OCI-LY1 (cell line): ENCODE measurements around the gene RFX5.

Experiments
- H2AFZ ChIP-seq: fragments of 200-600 bp; sonication (generic), shearing (Covaris generic); 2 replicates; pipeline ENCODE4 v1.6.0; 2014; ENCODE audit warnings: antibody characterized with exemption, mild to moderate bottlenecking, low read length
- H3F3A ChIP-seq: fragments of 200-600 bp; sonication (generic), shearing (Covaris generic); 2 replicates; pipeline ENCODE4 v1.6.0; 2014; ENCODE audit warnings: mild to moderate bottlenecking, antibody characterized with exemption, low read length, moderate library complexity; ENCODE audit not compliant: insufficient read depth
- H3K27ac ChIP-seq: fragments of 200-600 bp; sonication (generic); 2 replicates; pipeline ENCODE4 v1.5.1; 2014; ENCODE audit warnings: low read length, mixed run types, mild to moderate bottlenecking, low read depth; ENCODE audit not compliant: poor library complexity, severe bottlenecking
- H3K27me3 ChIP-seq: fragments of 200-600 bp; sonication (generic); 2 replicates; pipeline ENCODE4 v1.6.0; 2014; ENCODE audit warnings: antibody characterized with exemption, mild to moderate bottlenecking, low read length, moderate library complexity; ENCODE audit not compliant: insufficient read depth
- H3K36me3 ChIP-seq: fragments of 200-600 bp; sonication (generic); 2 replicates; pipeline ENCODE4 v1.6.1; 2014; ENCODE audit warnings: mild to moderate bottlenecking, antibody characterized with exemption, low read length, moderate library complexity, mixed read lengths; ENCODE audit not compliant: insufficient read depth
- H3K4me1 ChIP-seq: fragments of 200-600 bp; sonication (generic); 2 replicates; pipeline ENCODE4 v1.5.1; 2014; ENCODE audit warnings: mild to moderate bottlenecking, low read length, moderate library complexity; ENCODE audit not compliant: insufficient read depth, severe bottlenecking
- H3K4me2 ChIP-seq: fragments of 200-600 bp; sonication (generic), shearing (Covaris generic); 2 replicates; pipeline ENCODE4 v1.6.1; 2014; ENCODE audit warnings: low read length
- H3K4me3 ChIP-seq: fragments of 200-600 bp; sonication (generic); 2 replicates; pipeline ENCODE4 v1.5.1; 2014; ENCODE audit warnings: low read length, low read depth, mild to moderate bottlenecking, mixed read lengths; ENCODE audit not compliant: poor library complexity, severe bottlenecking
- H3K79me2 ChIP-seq: fragments of 200-600 bp; shearing (Covaris generic); 2 replicates; pipeline ENCODE4 v1.6.1; 2016; ENCODE audit warnings: mixed run types, low read length, mixed read lengths; ENCODE audit not compliant: insufficient read depth
- H3K9ac ChIP-seq: fragments of 200-600 bp; sonication (generic), shearing (Covaris generic); 2 replicates; pipeline ENCODE4 v1.6.1; 2014; ENCODE audit warnings: mild to moderate bottlenecking, low read length, mixed read lengths
- H3K9me2 ChIP-seq: fragments of 200-600 bp; sonication (generic), shearing (Covaris generic); 2 replicates; pipeline ENCODE4 v1.6.1; 2014; ENCODE audit warnings: low read depth, mild to moderate bottlenecking, low read length, mixed read lengths
- H3K9me3 ChIP-seq: fragments of 200-600 bp; shearing (Covaris generic); 2 replicates; pipeline ENCODE4 v1.6.1; 2014; ENCODE audit warnings: low read length, mixed read lengths
- H4K20me1 ChIP-seq: fragments of 200-600 bp; sonication (generic), shearing (Covaris generic); 2 replicates; pipeline ENCODE4 v1.6.0; 2016; ENCODE audit warnings: mild to moderate bottlenecking, low read length; ENCODE audit not compliant: insufficient read depth
- EZH2 ChIP-seq: fragments of 200-600 bp; sonication (generic), shearing (Covaris generic); IDR thresholded peaks from 2 replicates; pipeline ENCODE4 v1.8.0; 2017; ENCODE audit warnings: borderline replicate concordance, mixed run types, mild to moderate bottlenecking, antibody characterized with exemption, low read length, moderate library complexity, mixed read lengths
- TF ChIP-seq, protein P1 (sequence below): fragments of 200-600 bp; sonication (generic), shearing (Covaris generic); IDR thresholded peaks from 2 replicates; pipeline ENCODE4 v1.5.1; 2017; ENCODE audit warnings: mild to moderate bottlenecking, antibody characterized with exemption, low read length, moderate library complexity, mixed read lengths

RFX5 gene

DNA sequence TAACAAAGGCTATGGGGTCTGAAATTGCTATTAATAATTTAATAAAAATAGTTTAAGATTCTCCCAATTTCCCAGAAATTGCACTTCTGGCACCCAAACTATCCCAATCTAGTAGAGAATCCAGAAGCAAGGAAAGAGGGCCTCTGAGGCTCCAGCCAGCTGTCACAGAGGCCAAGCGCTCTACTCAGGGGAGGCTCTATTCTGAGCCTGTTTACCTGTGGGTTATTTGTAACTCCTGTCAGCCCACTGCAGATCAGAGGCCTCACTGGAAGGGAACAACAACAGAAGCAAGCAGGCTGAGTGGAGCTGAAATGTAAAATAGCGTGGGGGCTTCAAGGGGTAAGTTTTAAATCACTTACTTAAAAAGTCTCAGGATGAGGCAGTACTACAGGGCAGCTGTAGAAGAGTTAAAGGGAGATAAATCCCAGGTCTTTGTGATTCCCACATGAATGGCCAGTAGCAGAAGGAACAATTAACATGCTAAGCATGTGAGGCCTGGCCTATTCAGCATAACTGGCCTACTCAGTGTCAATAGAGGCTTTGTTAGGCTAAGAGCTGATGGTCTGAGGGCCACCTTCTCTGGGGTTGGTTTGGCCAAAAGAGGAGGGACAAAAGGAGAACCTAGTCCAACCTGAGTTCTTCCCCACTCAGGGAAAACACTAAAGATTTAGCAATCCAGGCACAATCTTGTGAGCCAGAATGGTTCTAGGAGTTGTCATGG, 52.1 kb downstream of the RFX5 start:
- H3K27me3 ChIP-seq: no peaks in the 10 kb centered on the region
- H3F3A ChIP-seq: no peaks in the 10 kb centered on the region; the same call in 1 of the 2 replicates
- no peak overlapping the region for H3K27ac ChIP-seq
- no peaks in the 10 kb centered on the region for H3K9me3 ChIP-seq
- H3K36me3 ChIP-seq: peaks cover 86% of the 10 kb centered on the region
- TF ChIP-seq EZH2: no peak
- TF ChIP-seq, protein P1, sequence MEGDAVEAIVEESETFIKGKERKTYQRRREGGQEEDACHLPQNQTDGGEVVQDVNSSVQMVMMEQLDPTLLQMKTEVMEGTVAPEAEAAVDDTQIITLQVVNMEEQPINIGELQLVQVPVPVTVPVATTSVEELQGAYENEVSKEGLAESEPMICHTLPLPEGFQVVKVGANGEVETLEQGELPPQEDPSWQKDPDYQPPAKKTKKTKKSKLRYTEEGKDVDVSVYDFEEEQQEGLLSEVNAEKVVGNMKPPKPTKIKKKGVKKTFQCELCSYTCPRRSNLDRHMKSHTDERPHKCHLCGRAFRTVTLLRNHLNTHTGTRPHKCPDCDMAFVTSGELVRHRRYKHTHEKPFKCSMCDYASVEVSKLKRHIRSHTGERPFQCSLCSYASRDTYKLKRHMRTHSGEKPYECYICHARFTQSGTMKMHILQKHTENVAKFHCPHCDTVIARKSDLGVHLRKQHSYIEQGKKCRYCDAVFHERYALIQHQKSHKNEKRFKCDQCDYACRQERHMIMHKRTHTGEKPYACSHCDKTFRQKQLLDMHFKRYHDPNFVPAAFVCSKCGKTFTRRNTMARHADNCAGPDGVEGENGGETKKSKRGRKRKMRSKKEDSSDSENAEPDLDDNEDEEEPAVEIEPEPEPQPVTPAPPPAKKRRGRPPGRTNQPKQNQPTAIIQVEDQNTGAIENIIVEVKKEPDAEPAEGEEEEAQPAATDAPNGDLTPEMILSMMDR: no peak
- H3K9ac ChIP-seq: no peak overlapping the region
- H3K9me2 ChIP-seq: no peaks in the 10 kb centered on the region
- H3K4me3 ChIP-seq: no peak overlapping the region
- no peaks in the 10 kb centered on the region for H3K4me1 ChIP-seq
- H2AFZ ChIP-seq: no peak overlapping the region
- H3K4me2 ChIP-seq: no peak overlapping the region
- no peaks in the 10 kb centered on the region for H4K20me1 ChIP-seq
- no peaks in the 10 kb centered on the region for H3K79me2 ChIP-seq

DNA sequence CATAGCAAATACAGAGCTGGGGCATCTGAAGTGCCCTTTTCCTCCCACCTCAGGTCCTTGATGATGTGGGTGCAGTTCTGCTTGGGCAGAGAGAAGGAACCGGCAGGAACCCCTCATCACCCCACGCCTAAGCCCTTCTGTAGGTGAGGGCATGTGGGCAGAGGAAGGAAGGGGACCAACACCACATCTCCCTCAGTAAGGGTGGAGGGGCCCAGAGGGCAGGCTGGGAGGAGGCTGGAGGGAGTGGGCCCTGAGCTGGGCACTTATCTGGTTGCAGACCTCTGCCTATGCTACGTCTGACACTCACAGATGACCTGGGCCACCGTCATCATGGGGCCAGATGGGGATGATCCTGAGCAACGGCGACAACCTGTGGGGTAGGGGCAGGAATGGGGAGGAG, 54.0 kb downstream of the RFX5 start:
- Histone ChIP-seq H3K9me2 (no peaks in the 10 kb centered on the region), H3K36me3 (peaks cover 87% of the 10 kb centered on the region), H3K9ac (no peak overlapping the region), H3K4me2 (no peak overlapping the region), H3K4me1 (no peaks in the 10 kb centered on the region), H3K27ac (no peak overlapping the region), H3K9me3 (no peaks in the 10 kb centered on the region), H3K27me3 (no peaks in the 10 kb centered on the region), H3K4me3 (no peak overlapping the region), H4K20me1 (no peaks in the 10 kb centered on the region), H3K79me2 (no peaks in the 10 kb centered on the region), H3F3A (no peaks in the 10 kb centered on the region; the same call in 1 of the 2 replicates), H2AFZ (no peak overlapping the region)
- TF ChIP-seq EZH2: no peak
- TF ChIP-seq, protein P1: no peak

DNA sequence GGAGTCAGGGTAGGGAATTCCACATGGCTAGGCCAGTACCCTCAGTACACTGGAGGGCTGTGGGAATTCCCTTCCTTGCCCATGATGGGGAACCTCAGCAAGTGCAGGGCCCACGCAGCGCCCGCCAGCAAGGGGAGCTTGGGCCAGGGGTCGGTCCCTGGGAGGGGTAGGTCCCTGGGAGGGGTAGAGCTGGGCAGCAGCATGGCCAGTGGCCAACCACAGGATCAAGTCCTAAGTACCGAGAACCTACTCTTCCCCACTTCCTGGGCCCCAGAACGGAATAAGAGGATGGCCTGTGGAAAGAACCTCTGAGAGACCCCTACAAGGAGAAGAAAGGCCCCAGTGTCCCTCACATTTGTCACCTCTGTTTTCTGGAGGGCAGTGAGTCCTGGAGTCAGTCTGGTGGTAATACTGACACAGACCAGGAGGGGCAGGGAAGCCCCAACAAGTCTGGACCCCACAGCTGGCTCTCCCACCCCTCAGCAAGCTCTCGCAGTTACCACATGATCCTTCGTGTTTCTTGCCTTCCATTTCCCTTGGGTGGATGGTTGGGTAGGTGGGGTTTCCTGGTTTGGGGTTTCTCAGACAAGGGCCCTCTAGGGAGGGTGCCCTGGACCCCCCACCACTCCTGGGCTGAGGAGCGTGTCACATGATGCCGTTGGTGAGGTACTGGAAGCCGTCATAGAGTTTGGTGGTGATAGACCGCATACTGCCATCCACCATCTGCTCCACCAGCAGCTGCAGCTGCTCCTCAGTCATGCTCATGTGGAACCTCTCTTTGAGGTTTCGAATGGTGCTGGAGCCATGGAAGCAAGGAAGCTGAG, 54.6 kb downstream of the RFX5 start:
- Histone ChIP-seq H4K20me1 (no peaks in the 10 kb centered on the region), H3K4me2 (no peak overlapping the region), H3K79me2 (no peaks in the 10 kb centered on the region)

More for the DNA sequence above, 54.6 kb downstream of the RFX5 start:
- TF ChIP-seq, protein P1: no peak
- no peak for TF ChIP-seq EZH2
- no peak overlapping the region for H3K4me3 ChIP-seq
- peaks cover 87% of the 10 kb centered on the region for H3K36me3 ChIP-seq
- no peaks in the 10 kb centered on the region for H3K9me3 ChIP-seq
- no peaks in the 10 kb centered on the region for H3K9me2 ChIP-seq
- no peaks in the 10 kb centered on the region for H3K4me1 ChIP-seq
- no peaks in the 10 kb centered on the region for H3K27me3 ChIP-seq
- no peak overlapping the region for H3K9ac ChIP-seq
- H3F3A ChIP-seq: no peaks in the 10 kb centered on the region; the same call in 1 of the 2 replicates
- H2AFZ ChIP-seq: no peak overlapping the region
- no peak overlapping the region for H3K27ac ChIP-seq
